ENCODE measurements around the gene FERMT2.

FERMT2 gene

DNA sequence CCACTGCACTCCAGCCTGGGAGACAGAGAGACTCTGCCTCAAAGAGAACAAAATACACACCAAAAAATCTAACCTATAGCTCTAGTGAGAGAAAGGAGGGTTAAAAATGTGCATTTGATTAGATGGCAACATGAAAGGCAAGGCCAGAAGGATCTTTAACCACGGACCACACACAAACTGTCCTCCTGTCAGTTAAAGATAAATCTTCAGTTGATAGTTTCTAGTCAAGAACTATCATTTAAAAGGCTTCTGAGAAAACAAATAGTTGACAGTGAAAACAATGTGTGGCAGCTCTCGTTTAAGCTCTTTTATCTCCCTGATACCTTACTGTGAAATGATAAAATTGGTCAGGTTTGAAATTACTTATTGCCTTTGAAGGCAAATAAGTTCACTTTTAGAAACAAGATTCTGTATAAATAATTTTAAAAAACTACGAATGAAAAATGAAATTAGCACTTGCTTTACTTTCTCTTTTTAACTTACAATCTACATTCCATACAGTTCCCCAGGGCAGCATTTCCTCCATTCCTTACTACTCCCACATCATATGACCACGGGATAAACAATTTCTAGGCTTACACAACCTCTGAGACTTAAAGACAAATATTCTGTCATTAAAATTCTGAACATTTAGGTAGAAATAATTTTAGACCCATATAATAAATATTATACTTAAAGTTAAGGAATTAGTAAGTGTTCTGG is 88.1 kb downstream of the FERMT2 start:
- no peak for DNase-seq (ENCODE audit: low spot score)

GRCh38 chr14:52861403-52861802 is 89.4 kb downstream of the FERMT2 start:
- no peak for DNase-seq (ENCODE audit: low spot score)

DNA sequence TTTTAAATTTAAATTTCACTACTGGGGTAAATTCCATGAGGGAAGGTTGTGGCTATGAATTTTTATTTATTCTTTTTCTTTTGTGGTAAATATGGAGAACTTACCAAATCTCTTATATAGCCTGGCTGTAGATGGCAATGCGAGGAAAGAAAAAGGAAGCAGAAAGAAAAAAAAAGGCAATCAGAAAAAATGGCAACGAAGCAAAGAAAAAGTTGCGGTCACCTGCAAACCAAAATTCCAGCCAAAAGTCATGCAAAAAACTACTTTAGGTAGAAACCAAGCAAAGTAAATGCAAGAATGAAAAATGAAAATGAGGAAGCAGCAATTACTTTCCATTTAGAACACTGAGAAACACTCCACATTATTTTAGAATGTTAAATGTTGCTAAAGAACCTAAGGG is 89.9 kb downstream of the FERMT2 start:
- no peak for DNase-seq (ENCODE audit: low spot score)

DNA sequence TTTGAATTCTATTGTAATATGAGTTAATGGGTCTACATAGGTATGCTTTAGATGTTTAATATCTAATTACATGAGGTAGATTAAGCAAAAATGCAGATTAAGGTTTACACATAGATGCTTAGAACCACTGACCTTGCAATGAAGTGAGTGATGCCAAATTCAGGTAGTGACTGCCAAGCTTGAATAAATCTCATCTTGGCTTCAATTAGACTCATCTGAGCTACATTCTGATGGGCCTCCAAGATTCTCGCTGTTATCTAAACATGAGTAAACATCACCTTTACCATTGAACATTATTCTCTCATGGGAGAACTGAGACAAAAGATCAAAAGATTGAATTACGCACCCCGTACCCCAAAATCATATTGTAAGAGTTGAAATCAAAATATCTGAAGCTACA is 90.6 kb downstream of the FERMT2 start:
- DNase-seq (ENCODE audit: low spot score) = no peak

GRCh38 chr14:52856139-52856538 is 94.7 kb downstream of the FERMT2 start:
- no peak for DNase-seq (ENCODE audit: low spot score)

DNA sequence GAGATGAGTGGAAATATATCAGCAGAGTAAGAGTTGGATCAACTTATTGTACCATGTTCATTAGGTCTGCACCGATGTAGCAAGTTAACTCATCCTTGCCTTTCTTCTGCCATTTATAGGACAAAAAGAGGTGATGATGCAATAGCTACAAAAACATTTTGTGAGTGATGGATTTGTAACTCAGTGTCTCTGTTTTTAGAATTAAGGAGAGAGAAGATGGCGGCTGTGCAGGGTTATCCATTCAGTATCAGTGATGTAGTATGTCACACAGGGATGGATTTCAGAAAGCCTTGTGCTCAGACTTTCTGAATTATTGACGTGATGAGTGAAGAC is 97.4 kb downstream of the FERMT2 start:
- DNase-seq (ENCODE audit: low spot score) = no peak

DNA sequence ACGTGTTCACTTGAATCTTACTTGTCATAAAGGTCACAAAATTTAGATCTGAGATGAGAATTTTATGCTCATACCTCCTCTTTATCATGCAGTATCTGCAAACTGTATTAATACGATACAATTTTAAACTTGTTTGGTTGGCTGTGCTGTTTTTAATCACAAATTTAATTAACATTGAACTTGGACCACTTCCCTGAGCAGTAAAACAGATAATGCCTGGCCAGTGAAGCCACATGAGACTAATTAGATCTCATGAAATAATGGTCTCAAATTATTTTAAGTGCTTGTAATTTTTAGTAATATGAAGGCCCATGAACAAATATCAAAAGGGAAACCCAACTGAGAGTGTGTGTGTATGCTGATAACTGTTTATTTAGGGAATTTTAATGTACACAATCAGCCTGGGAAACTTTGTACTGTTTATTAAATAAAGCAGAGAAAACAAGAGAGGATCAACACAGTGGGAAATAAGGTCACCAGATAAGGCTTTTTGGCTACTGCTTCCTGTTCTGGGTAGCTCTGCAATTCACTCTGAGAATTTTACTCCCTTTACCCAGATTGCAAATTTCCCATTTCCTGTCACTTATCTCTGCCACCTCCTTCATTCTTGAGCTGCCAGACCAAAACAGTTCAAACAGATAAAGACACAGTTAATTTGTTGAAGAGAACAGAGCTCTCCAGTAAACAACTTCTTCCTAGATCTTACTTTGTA is 97.9 kb downstream of the FERMT2 start:
- DNase-seq (ENCODE audit: low spot score) = no peak

- DNase-seq (ENCODE audit: low spot score) = no peak
These were observed 100.4 kb downstream of the FERMT2 start for GRCh38 chr14:52850451-52850909.

DNA sequence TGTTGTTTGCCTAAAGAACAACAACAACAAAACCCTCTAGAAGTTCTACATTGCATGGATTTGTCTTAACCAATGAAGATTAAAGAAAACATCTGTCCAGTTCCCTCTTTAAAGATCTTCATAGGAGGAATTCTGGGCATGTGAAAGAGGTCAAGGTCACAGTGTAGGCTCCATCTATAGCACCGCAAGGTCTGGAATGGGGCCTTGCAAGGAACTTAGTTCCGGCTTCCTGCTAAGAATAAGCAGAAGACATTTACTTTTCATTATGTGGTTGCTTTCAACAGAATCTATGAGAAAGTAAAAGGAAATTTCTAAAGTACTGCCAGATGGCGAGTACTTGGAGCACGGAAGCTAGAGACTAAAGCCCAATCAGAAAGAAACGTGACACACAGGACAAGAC is 102.2 kb downstream of the FERMT2 start:
- no peak for DNase-seq (ENCODE audit: low spot score)

DNA sequence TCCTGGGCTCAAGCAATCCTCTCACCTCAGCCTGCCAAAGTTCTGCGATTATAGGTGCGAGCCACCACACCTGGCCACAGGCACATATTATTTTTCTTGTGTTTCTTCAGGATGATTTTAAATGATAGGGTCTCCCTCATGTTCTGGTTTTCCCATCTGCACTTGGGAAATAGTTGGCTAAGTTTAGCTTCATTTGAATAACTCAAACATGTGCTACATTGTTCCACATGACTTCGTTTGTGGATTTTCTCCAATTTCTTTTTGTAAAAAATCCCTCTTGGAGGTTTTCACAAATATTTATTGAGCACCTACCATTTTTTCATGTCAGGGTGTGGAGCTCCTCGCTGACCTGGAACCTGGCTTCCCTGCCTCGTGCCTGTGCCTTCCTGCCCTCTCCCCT is 104.3 kb downstream of the FERMT2 start:
- DNase-seq (ENCODE audit: low spot score) = no peak

GRCh38 chr14:52845081-52845480 is 105.8 kb downstream of the FERMT2 start:
- DNase-seq (ENCODE audit: low spot score) = no peak

- no peak for DNase-seq (ENCODE audit: low spot score)
These were observed 106.4 kb downstream of the FERMT2 start for GRCh38 chr14:52844262-52845060.

DNA sequence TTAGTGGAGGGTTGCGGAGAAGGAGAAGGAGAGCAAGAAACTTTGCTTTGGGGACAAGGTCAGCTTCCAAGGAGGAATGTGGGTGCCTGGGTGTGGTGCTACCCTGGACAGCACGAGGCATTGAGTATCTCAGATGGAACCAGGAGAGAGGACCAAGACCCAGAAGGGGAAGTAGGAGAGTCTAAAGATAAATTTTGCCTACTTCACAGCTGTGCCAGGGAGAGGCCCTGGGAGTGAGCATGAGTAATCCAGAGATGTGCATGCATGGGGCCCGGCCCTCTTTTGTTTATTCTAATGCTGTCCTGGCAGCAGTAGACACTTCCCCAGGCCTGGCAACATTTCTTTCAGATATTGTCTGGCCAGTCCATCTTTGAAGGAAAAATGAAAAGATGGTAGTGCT is 110.0 kb downstream of the FERMT2 start:
- no peak for DNase-seq (ENCODE audit: low spot score)

DNA sequence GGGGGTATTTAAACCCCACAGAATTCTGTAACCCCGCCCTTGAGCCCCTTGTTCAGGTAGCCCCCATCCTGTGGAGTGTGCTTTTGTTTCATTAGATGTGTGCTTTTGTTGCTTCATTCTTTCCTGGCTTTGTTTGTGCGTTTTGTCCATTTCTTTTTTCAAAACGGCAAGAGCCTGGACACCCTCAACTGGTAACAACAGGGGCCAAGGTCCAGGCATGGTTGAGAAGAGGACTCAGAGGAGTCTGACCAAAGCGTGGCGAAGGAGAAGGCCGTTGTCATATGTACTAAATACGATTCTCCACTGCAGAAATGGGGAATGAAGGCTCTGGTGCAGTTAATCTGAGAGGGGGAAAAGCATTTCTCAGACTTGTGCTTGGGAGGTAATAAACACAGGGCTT is 113.4 kb downstream of the FERMT2 start:
- no peak for DNase-seq (ENCODE audit: low spot score)

GRCh38 chr14:52836063-52836462 is 114.8 kb downstream of the FERMT2 start:
- DNase-seq (ENCODE audit: low spot score) = no peak

GRCh38 chr14:52835122-52835903 is 115.5 kb downstream of the FERMT2 start:
- DNase-seq (ENCODE audit: low spot score) = no peak

- no peak for DNase-seq (ENCODE audit: low spot score)
These were observed 116.4 kb downstream of the FERMT2 start for GRCh38 chr14:52834440-52834842.

GRCh38 chr14:52833891-52834290 is 117.0 kb downstream of the FERMT2 start:
- no peak for DNase-seq (ENCODE audit: low spot score)

GRCh38 chr14:52829527-52830185 is 121.2 kb downstream of the FERMT2 start:
- no peak for DNase-seq (ENCODE audit: low spot score)

DNA sequence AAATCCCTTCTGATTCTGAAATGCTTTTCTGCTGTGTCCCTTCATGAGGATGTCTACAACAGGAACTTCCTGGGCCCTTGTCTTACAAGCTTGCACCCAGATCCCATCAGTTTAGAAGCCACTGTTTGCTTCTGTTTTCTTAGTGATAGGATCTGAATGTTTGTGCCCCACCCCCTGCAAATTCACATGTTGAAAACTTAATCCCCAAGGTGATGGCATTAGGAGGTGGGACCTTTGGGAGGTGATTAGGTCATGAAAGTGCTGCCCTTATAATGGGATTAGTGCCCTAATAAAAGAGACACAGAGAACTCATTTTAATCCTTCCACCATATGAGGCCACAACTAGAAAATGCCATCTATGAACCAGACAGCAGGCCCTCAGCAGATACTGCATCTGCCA is 123.4 kb downstream of the FERMT2 start:
- DNase-seq (ENCODE audit: low spot score) = no peak

DNA sequence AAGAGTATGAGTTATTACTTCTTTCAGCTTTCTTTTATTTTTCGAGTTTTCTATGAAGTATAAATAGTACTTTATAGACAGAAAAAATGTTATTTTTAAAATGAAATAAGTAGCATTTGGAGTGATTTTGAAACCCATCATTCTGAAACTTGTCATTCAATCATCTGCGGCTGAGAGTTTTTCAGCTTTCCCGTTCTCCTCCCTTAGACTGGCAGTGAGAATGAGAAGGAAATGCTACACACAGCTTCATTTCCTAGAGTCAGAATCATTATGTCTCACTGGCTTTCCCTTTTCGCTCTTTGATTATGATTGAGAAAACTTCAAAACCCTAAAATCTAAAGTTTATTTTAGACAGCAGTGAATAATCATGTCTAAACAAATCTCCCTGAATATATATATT is 125.8 kb downstream of the FERMT2 start:
- DNase-seq (ENCODE audit: low spot score) = no peak

DNA sequence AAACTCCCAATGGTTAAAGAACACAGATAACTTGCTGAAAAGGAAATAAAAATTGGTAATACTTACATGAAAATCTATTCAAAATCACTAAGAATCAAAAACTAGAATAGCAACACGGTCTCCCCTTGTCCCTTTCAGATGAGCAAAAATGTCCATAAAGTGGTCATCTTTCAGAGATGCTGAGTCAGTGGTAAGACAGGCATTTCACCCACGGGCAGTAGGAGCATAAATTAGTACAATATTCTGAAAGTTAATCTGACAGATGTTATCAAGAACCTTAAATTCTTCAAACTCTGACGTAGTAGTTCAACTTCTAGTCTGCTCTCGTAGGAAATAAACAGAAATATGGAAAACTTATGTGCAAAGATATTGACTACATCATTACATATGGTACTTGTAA is 126.4 kb downstream of the FERMT2 start:
- no peak for DNase-seq (ENCODE audit: low spot score)

Data from HuH-7.5 (cell line).